NOMO-1 (cell line): ENCODE measurements around the gene HPS1.

ENCODE experiments used
- DNase-seq, 2 experiments: peaks; one replicate each; lab custom pipeline; 2025; ENCODE audit not compliant: unreplicated experiment in 2 of 2; lab: John Stamatoyannopoulos, UW

Gene HPS1

DNA sequence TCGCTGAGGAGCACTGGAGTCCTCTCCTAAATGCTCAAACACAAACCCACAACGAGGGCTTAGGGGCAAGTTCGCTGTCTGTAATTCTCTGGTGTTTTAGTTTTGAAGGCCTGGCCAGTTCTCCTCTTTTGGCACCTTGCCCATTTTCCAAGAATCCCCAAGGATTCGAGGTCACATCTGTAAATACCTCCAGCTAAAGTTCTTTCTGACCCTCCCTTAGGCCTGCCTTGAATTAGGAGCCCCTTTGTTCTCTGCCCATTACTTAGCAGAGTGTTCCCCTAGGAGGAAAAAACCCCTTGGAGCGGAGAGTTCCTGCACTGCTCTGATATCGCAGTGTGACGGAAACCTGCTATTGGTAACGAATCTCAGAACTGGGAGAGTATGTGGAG lies 31.0 kb downstream of the HPS1 start:
- DNase-seq = no peak

DNA sequence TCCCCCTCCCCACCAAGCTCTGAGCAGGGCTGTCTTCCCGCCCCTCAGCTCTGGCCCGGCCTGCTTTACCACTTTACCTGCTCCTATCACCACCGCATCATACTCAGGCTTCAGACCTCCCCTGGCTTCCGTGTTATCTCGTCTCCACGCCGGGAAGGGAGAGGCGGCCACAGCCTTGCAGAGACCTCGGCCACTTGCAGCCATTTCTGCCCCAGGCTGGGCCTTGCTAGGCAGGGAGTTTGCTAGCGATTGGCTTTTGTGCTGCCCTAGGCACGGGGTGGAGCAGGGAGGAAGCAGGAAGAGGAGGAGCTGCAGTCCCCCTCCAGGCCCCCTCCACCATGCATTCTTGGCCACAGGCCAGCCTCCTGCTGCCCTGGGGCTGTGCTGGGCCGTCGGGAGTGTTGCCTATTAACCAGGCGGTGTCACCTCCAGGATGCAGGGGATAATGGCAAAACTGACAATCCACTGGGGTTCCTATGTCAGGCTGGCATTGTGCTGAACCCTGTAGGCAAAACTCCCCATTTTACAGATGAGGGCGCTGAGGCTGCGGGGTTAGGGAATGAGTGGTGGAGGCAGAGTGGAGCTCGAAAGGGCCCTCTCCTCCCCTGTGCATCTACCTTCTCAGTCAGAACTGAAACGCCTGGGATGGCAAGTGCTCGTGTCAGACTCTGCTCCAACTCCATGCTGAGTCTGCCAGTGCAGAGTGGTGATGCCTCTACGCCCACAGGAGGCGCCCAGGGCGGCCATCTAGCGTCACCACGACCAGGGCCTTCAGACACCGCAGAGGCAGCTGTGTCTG lies 31.6 kb downstream of the HPS1 start, which contains the start of gene PYROXD2:
Gene PYROXD2 (minus strand): TSS at position 251 of the 799 bp plus-strand sequence. CDS start 47 bp downstream, at position 204.
- no peak for DNase-seq

DNA sequence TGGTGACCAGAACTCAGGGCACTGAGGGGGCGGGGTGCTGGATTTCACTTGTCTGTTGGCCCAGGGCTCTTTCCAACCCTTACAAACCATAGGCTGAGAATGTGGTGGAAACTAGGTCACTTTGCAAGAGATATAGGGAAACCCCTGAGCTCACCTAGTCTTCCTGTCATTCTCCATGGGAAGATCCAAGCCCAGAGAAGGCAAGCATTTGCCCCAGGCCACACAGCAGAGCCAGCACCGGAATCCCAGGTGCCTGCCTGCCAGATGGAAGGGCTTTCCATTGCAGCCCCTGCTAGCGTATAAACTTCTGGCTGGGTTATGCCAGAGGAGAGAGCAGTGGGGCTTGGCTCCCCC lies 32.2 kb downstream of the HPS1 start:
- DNase-seq = no peak

DNA sequence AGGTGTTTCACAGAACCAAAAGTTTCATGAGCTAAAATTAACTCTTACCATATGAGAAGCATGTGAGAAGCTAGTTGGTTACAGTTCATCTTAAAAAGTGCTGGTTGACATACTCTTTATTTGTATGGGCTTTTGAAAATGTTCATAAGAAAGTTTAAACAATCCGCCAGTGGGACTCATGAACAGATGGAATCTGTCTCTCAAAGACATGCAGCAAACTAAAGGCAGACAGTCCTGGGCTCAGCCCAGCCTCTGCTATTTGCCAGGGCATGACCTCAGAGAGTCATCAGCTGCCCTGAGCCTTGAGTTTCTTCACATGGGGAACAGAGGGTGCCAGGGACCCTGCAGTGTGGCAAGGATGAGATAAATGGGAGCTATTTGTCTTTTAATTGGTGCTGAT lies 35.0 kb downstream of the HPS1 start:
- DNase-seq = no peak

GRCh38 chr10:98411166-98411565 lies 35.6 kb downstream of the HPS1 start:
- no peak for DNase-seq

- no peak for DNase-seq
Measured at GRCh38 chr10:98410759-98411158, 36.0 kb downstream of the HPS1 start.

- no peak for DNase-seq
Measured at GRCh38 chr10:98410135-98410743, 36.5 kb downstream of the HPS1 start.

DNA sequence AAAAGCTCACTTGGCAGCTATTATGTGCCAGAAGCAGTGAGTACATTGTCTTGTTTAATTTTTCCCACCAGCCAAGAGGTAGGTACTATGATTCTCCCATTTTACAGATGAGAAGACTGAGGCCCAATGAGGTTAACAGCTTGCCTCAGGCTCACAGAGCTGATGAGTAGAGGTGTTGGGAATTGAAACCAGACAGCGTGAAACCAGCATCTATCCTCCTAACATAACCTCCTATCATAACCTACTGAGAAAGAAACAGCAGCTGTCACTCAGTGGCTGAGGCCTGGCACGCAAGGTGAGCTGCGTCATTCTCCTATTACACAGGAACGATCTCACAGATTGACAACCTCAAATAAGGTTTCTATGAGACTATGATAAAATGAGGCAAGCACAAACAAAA lies 37.9 kb downstream of the HPS1 start:
- no peak for DNase-seq

DNA sequence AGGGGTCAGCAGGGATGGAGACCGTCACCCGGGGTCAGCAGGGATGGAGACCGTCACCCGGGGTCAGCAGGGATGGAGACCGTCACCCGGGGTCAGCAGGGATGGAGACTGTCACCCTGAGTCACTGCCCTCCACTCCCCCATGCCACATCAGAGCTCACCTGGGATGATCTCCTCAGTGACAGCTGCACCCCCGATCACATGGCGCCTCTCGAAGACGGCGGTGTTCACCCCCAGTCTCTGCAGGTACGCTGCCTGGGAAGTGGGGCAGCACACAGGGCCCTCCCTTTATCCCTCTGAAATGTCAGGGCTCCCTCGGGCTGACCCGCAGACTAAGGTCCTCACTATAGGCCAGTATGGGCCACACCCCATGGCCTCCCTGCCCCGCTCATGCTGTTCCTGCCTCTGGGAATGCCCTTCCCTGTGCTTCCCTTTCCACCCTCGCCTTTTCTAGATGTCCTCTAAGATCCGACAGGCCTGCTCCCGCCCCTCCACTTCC lies 38.9 kb downstream of the HPS1 start:
- no peak for DNase-seq

DNA sequence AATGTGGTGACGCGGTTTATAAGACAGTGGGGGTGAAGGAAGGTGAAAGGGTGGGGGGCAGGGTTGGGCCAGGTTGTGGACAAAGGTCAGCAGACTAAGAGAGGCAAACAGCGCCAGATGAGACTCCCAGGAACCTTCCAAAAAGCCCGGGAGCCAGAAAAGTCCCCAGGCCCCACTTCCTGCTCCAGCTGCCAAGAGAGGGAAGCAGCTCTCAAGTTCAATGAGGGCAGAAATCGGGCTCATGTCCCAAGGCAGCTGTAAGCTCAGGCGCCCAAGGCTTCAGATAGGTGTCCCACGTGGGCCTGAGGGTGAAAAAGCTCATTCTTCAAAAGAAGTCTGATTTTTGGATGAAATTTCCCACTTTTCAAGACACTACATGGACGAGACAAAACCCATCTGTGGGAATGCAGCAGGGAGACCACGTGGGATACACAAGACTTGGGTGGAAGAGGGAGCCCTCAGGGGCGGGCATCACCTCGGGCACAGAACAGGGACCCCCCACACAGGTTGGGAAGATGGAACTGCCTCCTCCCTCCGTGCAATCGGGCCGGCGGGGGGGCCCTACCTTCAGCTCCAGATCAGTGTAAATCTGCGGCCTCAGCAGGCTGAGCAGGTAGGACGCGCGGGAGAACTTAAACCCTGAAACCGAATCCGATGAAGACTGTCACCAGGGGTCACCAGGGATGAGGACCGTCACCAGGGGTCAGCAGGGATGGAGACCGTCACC lies 39.6 kb downstream of the HPS1 start:
- DNase-seq = no peak

- no peak for DNase-seq
Measured at GRCh38 chr10:98405422-98405821, 41.3 kb downstream of the HPS1 start.

- DNase-seq = no peak
Measured at GRCh38 chr10:98404571-98405359, 42.0 kb downstream of the HPS1 start.

DNA sequence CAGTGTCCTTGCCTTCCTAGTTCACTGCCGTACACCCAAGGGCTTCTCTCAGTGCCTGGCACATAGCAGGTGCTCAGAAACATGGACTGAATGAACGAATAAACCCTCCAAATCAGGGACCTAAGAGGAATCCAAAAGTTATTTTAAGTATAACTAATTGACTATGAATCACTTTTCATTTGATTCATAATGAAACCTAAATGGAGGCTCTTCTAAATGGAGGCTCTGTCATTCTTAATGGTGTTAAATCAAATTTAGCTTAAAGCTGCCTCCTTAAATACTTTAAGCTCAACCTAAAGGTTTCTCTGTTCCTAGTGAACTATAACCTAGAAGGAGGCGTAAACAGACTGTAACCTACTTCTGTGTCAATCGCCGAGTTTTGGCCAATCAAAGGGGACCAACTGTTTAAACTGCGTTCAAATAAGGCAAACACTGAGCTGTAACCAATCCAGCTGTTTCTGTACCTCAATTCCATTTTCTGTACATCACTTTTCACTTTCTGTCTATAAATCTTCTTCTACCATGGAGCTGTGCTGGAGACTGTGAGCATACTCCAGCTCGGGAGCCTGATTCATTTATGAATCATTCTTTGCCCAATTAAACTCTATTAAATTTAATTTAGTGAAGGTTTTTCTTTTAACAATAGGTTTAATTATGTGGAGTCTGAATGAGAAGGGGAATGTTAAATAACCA lies 42.8 kb downstream of the HPS1 start:
- no peak for DNase-seq

DNA sequence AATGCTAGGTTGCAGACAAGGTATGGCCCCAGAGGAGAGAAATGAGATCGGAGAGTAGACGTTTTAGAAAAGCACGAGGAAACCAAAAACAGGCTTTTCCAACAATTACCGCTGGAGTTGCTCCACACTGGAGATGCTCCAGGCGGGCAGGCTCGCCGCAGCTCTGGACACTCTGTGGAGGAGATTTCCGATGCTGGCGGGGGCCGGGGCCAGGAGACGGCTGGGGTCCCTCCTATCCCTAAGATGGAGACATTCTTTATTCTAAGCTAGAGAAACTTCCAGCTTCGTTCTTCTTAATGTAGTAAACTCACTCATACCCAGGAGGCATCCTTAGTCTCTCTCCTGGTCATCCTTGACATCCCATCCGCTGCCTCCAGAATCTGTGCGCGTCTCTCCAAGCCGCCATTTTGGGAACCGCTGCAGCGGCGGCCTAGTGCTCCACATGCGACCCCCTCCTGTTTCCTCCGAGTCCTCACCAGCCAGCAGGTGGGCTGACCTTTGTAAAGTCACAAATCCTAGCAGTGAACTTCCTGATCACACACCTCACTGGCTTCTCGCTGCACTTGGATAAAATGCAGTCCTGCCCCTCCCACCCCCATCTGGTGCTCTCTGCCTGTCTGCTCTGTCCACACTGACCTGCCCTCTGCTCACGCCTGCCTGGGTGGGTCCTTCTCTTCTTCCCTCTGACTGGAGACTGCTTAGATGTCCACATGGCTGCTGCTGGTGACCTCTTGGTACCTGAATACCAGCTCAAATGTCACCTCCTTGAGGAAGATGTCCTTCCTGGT lies 43.6 kb downstream of the HPS1 start:
- DNase-seq = no peak

- no peak for DNase-seq
Measured at GRCh38 chr10:98402478-98402877, 44.3 kb downstream of the HPS1 start.

GRCh38 chr10:98400482-98400881 lies 46.3 kb downstream of the HPS1 start:
- DNase-seq = no peak

GRCh38 chr10:98399784-98400183 lies 47.0 kb downstream of the HPS1 start:
- DNase-seq = no peak

DNA sequence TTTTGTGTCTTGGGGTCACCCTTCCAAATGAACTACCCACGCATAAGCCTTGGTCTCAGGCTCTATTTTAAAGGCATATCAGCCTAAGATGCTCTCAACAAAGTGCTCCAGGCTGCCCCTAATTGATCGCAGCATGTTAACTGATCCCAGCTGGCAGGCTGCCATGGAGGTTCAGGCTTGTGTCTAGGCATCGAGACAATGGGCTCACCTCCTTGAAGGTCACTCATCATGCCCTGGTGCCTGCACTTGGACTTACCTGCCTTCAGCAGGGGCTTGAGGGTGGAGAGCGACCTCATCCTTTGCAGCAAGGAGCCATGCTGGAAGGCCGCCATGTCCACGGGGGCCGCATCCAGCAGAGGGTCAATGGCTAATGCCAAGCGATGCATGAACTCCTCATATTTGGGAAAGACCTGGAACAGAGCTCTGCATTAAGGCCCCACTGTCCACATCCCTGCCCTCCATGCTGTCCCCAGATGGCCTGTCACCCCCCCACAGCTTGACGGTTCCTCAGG lies 49.6 kb downstream of the HPS1 start:
- DNase-seq = no peak
